H1 (cell line): ENCODE data around the gene POLD4. TPM values are rescaled to one million over a fixed set of nuclear protein-coding genes. Genes with fewer than 3 reads are reported as not detected.

Experiments used
- CTCF ChIA-PET: fragments of 300-600 bp; sonication (Branson Sonifier 250); formaldehyde crosslinking; loops from one replicate; lab custom pipeline; 2021; ENCODE audit not compliant: partially characterized antibody; lab: Charles Lee
- POLR2A ChIA-PET: fragments of 300-600 bp; sonication (Branson Sonifier 250); formaldehyde crosslinking; loops from one replicate; lab custom pipeline; 2021; ENCODE audit warnings: inconsistent platforms; ENCODE audit not compliant: partially characterized antibody; lab: Charles Lee
- DNase-seq, 2 experiments: peaks; one replicate each; pipeline versions ENCODE4 v3.0.0 to v3.0.0-alpha.2; 2010 to 2022; ENCODE audit warnings: low spot score in 2 of 2, low read depth in 1 of 2, mixed read lengths in 1 of 2
- FAIRE-seq: peaks from 2 replicates; lab custom pipeline; 2011; peaks lifted over from hg19 to GRCh38; lab: Jason Lieb, UNC
- H2AFZ ChIP-seq: 2 replicates; pipeline ENCODE4 v1.8.1; 2012; ENCODE audit warnings: low read length, inconsistent platforms
- H2AK5ac ChIP-seq: 2 replicates; pipeline ENCODE4 v1.6.1; 2013; ENCODE audit warnings: low read depth, low read length
- H2BK120ac ChIP-seq: replicated peaks from 2 replicates; pipeline ENCODE3; 2013; ENCODE audit warnings: low read depth, low read length, inconsistent platforms
- H2BK12ac ChIP-seq: 2 replicates; pipeline ENCODE4 v1.6.1; 2013; ENCODE audit warnings: low read depth, low read length
- H2BK15ac ChIP-seq: 2 replicates; pipeline ENCODE4 v1.6.1; 2013; ENCODE audit warnings: low read length
- H2BK20ac ChIP-seq: 2 replicates; pipeline ENCODE4 v1.6.1; 2013; ENCODE audit warnings: low read length
- H2BK5ac ChIP-seq: 2 replicates; pipeline ENCODE4 v1.6.1; 2013; ENCODE audit warnings: low read depth, low read length
- H3K14ac ChIP-seq: 2 replicates; pipeline ENCODE4 v1.6.1; 2013; ENCODE audit warnings: inconsistent platforms; ENCODE audit not compliant: insufficient read length
- H3K18ac ChIP-seq: 2 replicates; pipeline ENCODE4 v1.6.1; 2013; ENCODE audit warnings: low read length; ENCODE audit errors: extremely low read depth
- H3K23ac ChIP-seq: 2 replicates; pipeline ENCODE4 v1.6.1; 2013; ENCODE audit warnings: inconsistent platforms; ENCODE audit not compliant: insufficient read length
- H3K23me2 ChIP-seq: 2 replicates; pipeline ENCODE4 v1.6.1; 2013; ENCODE audit warnings: low read depth, low read length
- H3K27ac ChIP-seq: 2 replicates; pipeline ENCODE4 v1.6.1; 2011; ENCODE audit warnings: low read depth, low read length, inconsistent platforms
- H3K27me3 ChIP-seq, 4 experiments: replicated peaks in 1 of 4; 1 replicate in 1 of 4; 2 replicates in 3 of 4; pipeline versions ENCODE4 v1.6.1 to v1.8.1; 2011 to 2013; ENCODE audit warnings: low read length in 3 of 4, mild to moderate bottlenecking in 3 of 4, inconsistent platforms in 2 of 4, mixed read lengths in 2 of 4, moderate library complexity in 1 of 4; ENCODE audit not compliant: control insufficient read depth in 3 of 4, insufficient read depth in 3 of 4; ENCODE audit errors: extremely low read depth in 1 of 4
- H3K36me3 ChIP-seq, 4 experiments: 2 replicates each; pipeline versions ENCODE4 v1.6.1 to v1.8.1; 2011 to 2013; ENCODE audit warnings: mild to moderate bottlenecking in 4 of 4, low read length in 3 of 4, moderate library complexity in 2 of 4, control low read depth in 1 of 4, inconsistent platforms in 1 of 4; ENCODE audit not compliant: insufficient read depth in 4 of 4, control insufficient read depth in 2 of 4
- H3K4ac ChIP-seq: replicated peaks from 2 replicates; pipeline ENCODE3; 2013; ENCODE audit warnings: low read length, low read depth, mixed read lengths, inconsistent platforms; ENCODE audit not compliant: insufficient read length
- H3K4me1 ChIP-seq, 4 experiments: replicated peaks in 1 of 4; 1 replicate in 1 of 4; 2 replicates in 3 of 4; pipeline versions ENCODE4 v1.6.1 to v1.8.1; 2011 to 2013; ENCODE audit warnings: low read length in 3 of 4, inconsistent platforms in 2 of 4, mixed read lengths in 1 of 4; ENCODE audit not compliant: insufficient read depth in 4 of 4, control insufficient read depth in 3 of 4
- H3K4me2 ChIP-seq, 2 experiments: 2 replicates each; pipeline versions ENCODE4 v1.6.1 to v1.8.1; 2011 to 2013; ENCODE audit warnings: low read depth in 2 of 2, low read length in 2 of 2, control low read depth in 1 of 2, inconsistent platforms in 1 of 2, mild to moderate bottlenecking in 1 of 2; ENCODE audit not compliant: insufficient read depth in 1 of 2
- H3K4me3 ChIP-seq, 4 experiments: fragments of 200-600, 300-600 bp in 1 of 4; sonication (generic), shearing (Covaris generic), sonication (Bioruptor Twin) in 1 of 4; 2 replicates each; pipeline versions ENCODE4 v1.5.1 to v1.8.1; 2011 to 2016; ENCODE audit warnings: low read length in 4 of 4, low read depth in 3 of 4, control low read depth in 2 of 4, inconsistent platforms in 2 of 4, mild to moderate bottlenecking in 2 of 4, mixed read lengths in 1 of 4, moderate library complexity in 1 of 4; ENCODE audit not compliant: insufficient read depth in 2 of 4; ENCODE audit errors: extremely low read depth in 1 of 4
- H3K56ac ChIP-seq: replicated peaks from 2 replicates; pipeline ENCODE3; 2013; ENCODE audit warnings: low read depth, mild to moderate bottlenecking, mixed read lengths, low read length, inconsistent platforms; ENCODE audit not compliant: insufficient read length
- H3K79me1 ChIP-seq: 2 replicates; pipeline ENCODE4 v1.6.1; 2013; ENCODE audit warnings: low read depth, low read length, control low read depth
- H3K79me2 ChIP-seq, 2 experiments: 2 replicates each; pipeline versions ENCODE4 v1.6.1 to v1.8.1; 2012 to 2013; ENCODE audit warnings: low read length in 2 of 2, mild to moderate bottlenecking in 2 of 2, inconsistent platforms in 1 of 2; ENCODE audit not compliant: insufficient read depth in 2 of 2, control insufficient read depth in 1 of 2
- H3K9ac ChIP-seq, 4 experiments: replicated peaks in 1 of 4; 1 replicate in 1 of 4; 2 replicates in 3 of 4; pipeline versions ENCODE4 v1.6.1 to v1.8.1; 2011 to 2013; ENCODE audit warnings: low read depth in 3 of 4, low read length in 3 of 4, control low read depth in 2 of 4, mild to moderate bottlenecking in 2 of 4, moderate library complexity in 2 of 4, inconsistent platforms in 1 of 4; ENCODE audit errors: extremely low read depth in 1 of 4
- H3K9me3 ChIP-seq, 2 experiments: 2 replicates each; pipeline versions ENCODE4 v1.6.1 to v1.8.1; 2012 to 2013; ENCODE audit warnings: mild to moderate bottlenecking in 2 of 2, moderate library complexity in 2 of 2, control low read depth in 1 of 2, inconsistent platforms in 1 of 2, low read depth in 1 of 2, low read length in 1 of 2, mixed read lengths in 1 of 2; ENCODE audit not compliant: insufficient read depth in 2 of 2
- H4K20me1 ChIP-seq, 2 experiments: replicated peaks in 1 of 2; 2 replicates each; pipeline versions ENCODE3 to v1.8.1; 2011 to 2013; ENCODE audit warnings: inconsistent platforms in 2 of 2, low read length in 2 of 2, mild to moderate bottlenecking in 1 of 2; ENCODE audit not compliant: insufficient read depth in 2 of 2, control insufficient read depth in 1 of 2
- H4K5ac ChIP-seq: 2 replicates; pipeline ENCODE4 v1.6.1; 2013; ENCODE audit warnings: low read length, low read depth, mixed read lengths, inconsistent platforms; ENCODE audit not compliant: insufficient read length
- H4K8ac ChIP-seq: 2 replicates; pipeline ENCODE4 v1.8.0; 2013; ENCODE audit warnings: mild to moderate bottlenecking, moderate library complexity, low read length, inconsistent platforms; ENCODE audit not compliant: insufficient read depth; ENCODE audit errors: extremely low read depth
- H4K91ac ChIP-seq: replicated peaks from 2 replicates; pipeline ENCODE3; 2013; ENCODE audit warnings: low read length, mixed read lengths, inconsistent platforms; ENCODE audit not compliant: insufficient read length
- CHD1 ChIP-seq: IDR thresholded peaks from 2 replicates; pipeline ENCODE4 v1.6.1; 2012; ENCODE audit warnings: low read depth, low read length, improper control_type of control experiment
- SP1 ChIP-seq: IDR thresholded peaks from 2 replicates; pipeline ENCODE4 v1.6.1; 2011; ENCODE audit warnings: low read depth, low read length
- TCF12 ChIP-seq: IDR thresholded peaks from 2 replicates; pipeline ENCODE4 v1.6.1; 2011; ENCODE audit warnings: low read depth, mild to moderate bottlenecking, low read length
- WGBS, 2 experiments: shearing (Covaris generic) in 1 of 2; methylation state at CpG; one replicate each; pipeline versions ENCODE4 v1.1.6 to v1.1.7; 2013 to 2015; ENCODE audit warnings: low lambda C conversion rate in 2 of 2, mixed read lengths in 2 of 2, inconsistent platforms in 1 of 2, low coverage in 1 of 2, missing lambda C conversion rate in 1 of 2; ENCODE audit not compliant: insufficient replicate concordance in 2 of 2, insufficient coverage in 1 of 2, insufficient read length in 1 of 2; ENCODE audit errors: extremely low coverage in 1 of 2, missing lambda C conversion rate in 1 of 2; 5-methylcytosine and 5-hydroxymethylcytosine counted together
- polyA plus RNA-seq, 7 experiments: library from polyadenylated mRNA; depleted of rRNA in 3 of 7; stranded (reverse) in 5 of 7; unstranded in 2 of 7; fragments of >200 nt in 5 of 7; fragments of 200-250 nt in 2 of 7; gene quantifications; 1 replicate in 5 of 7; 2 replicates in 1 of 7; 4 replicates in 1 of 7; pipeline versions ENCODE4 v1.2.1 to v1.2.3, GENCODE V29; 2011 to 2013; ENCODE audit warnings: missing spikeins in 2 of 7, mixed read lengths in 2 of 7
- total RNA-seq: library from RNA; stranded (reverse); fragmentation: NEBNext Ultra II Directional; extraction: Animal tissue kit (Norgen Biotek cat#: 25700); gene quantifications from 2 replicates; pipeline ENCODE4 v1.2.1, GENCODE V29; 2021

The POLD4 gene
- total and polyA plus RNA-seq, 2 of the 8 experiments (the other 6 are each of a cell fraction or from before 2014, with no cell fraction given) = 21.2 to 46.7 TPM

GRCh38 chr11:67312187-67313021, 40.9 kb downstream of the POLD4 start:
- no peak overlapping the region for H2AK5ac ChIP-seq
- H2BK5ac ChIP-seq = no peak overlapping the region
- no peak overlapping the region; the same call in 1 of the 2 replicates for H4K8ac ChIP-seq
- H4K20me1 ChIP-seq = peaks cover 0 to 2% of the 10 kb centered on the region in 2 experiments
- H3K4me1 ChIP-seq = no peaks in the 10 kb centered on the region; a peak in 1 of 7 replicates
- no peak overlapping the region for H3K4me2 ChIP-seq
- H3K23ac ChIP-seq = no peak overlapping the region
- no peak overlapping the region for H3K18ac ChIP-seq
- peaks cover 3% of the 10 kb centered on the region; the same call in 1 of the 2 replicates for H3K23me2 ChIP-seq
- H2BK15ac ChIP-seq = no peak overlapping the region
- no peak overlapping the region for H4K91ac ChIP-seq
- FAIRE-seq (no peak), DNase-seq (no peak)
- no peak overlapping the region for H2BK20ac ChIP-seq
- WGBS, 2 experiments = 88% methylated on average over 18 of the region's 22 CpGs; no CpG with 5 or more reads in 1 of the 2 experiments
- no peaks in the 10 kb centered on the region for H3K79me2 ChIP-seq
- no peak overlapping the region for H3K56ac ChIP-seq
- H3K9me3 ChIP-seq = no peaks in the 10 kb centered on the region
- H3K79me1 ChIP-seq = no peaks in the 10 kb centered on the region
- H3K36me3 ChIP-seq = peaks cover 0 to 4% (median 0%) of the 10 kb centered on the region in 4 experiments; a peak in 2 of 8 replicates
- H3K14ac ChIP-seq = no peak overlapping the region
- H3K9ac ChIP-seq = no peak overlapping the region
- ChIA-PET POLR2A (interaction anchor here (0.6 to 1.4 kb wide), 3 partner anchors 11 to 408 kb away, joined by 3 to 4 read pairs (median 4); no protein-coding TSS in a partner anchor), CTCF (interaction anchor here (0.6 to 11.4 kb wide), 8 partner anchors 11 to 261 kb away, joined by 3 to 186 read pairs (median 4); partner anchors contain the start of gene GRK2)
- H2BK12ac ChIP-seq = no peak overlapping the region
- H4K5ac ChIP-seq = no peak overlapping the region
- H3K27me3 ChIP-seq = no peaks in the 10 kb centered on the region; a peak in 1 of 7 replicates
- no peak overlapping the region for H2AFZ ChIP-seq
- no peak overlapping the region for H3K4ac ChIP-seq
- no peak for TF ChIP-seq TCF12
- no peak for TF ChIP-seq SP1
- TF ChIP-seq CHD1 = no peak
- H2BK120ac ChIP-seq = no peak overlapping the region
- H3K4me3 ChIP-seq = no peak overlapping the region
- no peak overlapping the region for H3K27ac ChIP-seq
